GM19099 (cell line): ENCODE results near the gene KCNK13.

Source experiments
- POLR2A ChIP-seq: IDR thresholded peaks from 3 replicates; pipeline ENCODE4 v1.6.1; 2011; ENCODE audit warnings: low read depth; ENCODE audit not compliant: insufficient read length; ENCODE audit errors: extremely low read depth

The KCNK13 gene

DNA sequence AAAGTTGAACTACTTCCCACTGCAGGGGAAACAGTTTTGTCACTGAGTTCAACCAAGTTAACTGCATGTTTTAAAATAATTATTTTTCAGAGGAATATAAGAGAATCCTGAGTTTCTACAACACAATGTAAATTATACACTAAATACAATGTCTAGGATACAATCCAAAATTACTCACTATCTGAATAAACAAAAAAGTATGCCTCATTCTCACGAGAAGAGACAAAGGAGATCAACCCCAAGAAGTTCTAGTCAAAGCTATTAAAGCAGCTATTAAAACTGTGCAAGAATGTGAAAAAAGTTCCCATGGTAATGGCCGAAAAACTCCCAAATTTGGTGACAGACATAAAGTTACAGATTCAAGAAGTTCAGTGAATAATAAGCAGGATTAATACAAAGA, 8.8 kb upstream of the KCNK13 start:
- TF ChIP-seq POLR2A, result no peak

DNA sequence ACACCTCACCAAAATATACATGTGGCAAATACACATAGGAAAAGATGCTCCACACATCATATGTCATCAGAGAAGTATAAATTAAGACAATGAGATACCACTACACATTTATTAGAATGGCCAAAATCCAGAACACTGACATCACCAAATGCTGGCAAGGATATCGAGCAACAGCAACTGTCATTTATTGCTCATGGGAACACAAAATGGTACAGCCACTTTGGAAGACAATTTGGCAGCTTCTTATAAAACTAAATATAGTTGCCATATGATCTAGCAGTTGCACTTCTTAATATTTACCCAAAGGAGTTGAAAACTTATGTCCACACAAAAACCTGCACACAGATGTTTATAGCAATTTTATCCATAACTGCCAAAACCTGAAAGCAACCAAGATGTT, 7.0 kb upstream of the KCNK13 start:
- no peak for TF ChIP-seq POLR2A

DNA sequence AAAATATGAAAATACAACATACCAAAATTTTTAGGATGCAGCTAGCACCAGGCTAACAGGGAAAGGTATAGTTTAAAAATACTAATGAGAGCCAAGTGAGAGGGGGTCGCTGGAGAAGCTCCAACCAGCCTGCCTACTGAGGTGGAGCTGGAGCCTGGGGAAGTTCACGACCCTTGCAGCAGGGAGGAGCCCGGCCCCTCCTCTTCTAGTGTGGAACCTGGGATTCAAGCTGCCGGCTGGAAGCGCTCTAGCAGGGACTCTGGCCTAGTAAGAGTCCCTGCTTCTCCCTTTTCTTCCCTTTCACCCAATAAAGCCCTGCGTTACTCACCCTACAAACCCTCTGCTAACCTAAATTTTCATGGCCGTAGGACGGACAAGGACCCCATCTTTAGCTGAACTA, 5.0 kb upstream of the KCNK13 start:
- TF ChIP-seq POLR2A, result no peak

DNA sequence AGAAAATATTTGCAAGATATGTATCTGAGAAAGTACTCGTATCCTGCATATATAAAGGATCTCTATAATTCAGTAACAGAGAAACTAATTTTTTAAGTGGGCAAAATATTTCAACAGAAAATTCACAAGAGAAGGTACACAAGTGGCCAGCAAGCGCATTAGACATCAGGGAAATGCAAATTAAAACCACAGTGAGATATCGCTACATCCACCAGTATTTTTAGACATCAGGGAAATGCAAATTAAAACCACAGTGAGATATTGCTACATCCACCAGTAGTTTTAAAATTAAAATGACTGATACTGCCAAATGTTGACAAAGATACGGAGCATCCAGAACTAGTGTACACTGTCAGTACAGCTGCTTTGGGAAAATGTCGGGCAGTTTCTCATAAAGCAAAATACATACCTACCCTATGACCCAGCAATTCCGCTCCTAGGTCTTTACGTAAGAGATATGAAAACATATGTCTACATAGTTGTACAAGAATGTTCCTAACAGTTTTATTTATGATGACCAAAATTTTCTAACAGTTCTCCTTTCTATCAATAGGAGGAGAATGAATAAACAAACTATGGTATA, 2.8 kb upstream of the KCNK13 start:
- TF ChIP-seq POLR2A, result no peak

DNA sequence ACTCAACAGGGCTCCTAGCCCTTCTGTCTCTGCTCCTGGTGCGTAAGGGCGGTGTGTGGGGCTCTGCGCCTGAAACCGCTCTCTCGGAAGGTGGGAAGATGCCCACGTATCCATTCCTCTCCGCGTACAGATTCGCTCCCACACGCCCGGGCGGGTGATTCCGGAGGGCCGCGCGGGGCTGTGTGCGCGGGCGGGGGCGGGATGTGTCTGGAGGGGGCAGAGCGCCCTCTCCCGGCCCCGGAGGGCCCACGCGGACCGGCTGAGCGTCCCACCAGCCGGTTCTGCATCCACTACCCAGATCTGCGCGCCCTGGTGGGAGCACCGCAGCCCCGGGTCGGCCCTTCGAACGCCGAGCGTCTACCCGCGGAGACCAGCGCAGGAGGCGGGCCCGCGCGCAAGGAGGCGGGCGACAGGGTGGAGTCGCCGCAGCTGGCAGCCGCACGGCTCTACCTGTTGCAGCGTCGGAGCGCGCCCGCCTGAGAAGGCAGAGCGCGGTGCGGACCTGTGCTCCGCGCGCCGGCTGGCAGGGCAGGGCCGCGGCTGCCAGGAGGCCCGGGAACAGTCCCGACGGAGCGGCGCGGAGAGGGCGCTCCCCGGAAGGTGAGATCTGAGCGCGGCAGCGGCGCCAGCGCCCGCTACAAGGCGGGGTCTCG, 1.4 kb upstream of the KCNK13 start:
- no peak for TF ChIP-seq POLR2A

DNA sequence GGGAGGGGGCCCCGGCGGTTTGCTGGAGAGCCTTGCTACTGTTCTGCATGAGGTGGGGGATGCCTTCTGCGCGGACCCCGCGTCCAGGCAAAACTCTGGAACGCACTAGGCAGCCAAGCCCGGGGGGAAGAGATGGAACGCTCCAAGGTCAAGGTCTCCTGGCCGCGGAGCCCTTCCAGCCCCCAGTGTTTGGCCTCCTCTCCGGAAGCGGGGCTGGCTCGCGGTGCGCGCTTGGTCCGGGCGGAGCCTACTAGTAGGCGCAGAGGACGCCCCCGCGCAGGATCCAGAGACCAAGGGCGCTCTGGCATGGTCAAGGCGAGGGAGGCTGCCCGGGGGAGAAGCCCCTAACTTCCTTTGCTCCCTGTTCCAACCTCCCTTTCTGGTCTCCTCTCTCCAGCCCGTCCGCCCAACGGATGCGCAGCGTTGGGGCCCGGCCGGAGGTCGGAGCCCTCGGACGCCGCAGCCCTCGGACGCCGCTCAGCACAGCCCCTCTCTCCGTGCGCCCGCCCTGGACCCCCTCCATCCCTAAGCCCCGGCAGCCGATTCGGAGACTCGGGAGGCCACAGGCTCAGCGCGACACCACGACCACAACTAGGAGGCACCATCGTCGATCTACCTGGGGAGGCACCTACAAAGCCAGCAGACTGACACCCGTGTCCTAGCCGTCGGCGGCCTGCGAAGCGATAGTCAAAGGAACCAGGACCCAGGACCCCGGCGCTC, 669 bp upstream of the KCNK13 start:
- no peak for TF ChIP-seq POLR2A

DNA sequence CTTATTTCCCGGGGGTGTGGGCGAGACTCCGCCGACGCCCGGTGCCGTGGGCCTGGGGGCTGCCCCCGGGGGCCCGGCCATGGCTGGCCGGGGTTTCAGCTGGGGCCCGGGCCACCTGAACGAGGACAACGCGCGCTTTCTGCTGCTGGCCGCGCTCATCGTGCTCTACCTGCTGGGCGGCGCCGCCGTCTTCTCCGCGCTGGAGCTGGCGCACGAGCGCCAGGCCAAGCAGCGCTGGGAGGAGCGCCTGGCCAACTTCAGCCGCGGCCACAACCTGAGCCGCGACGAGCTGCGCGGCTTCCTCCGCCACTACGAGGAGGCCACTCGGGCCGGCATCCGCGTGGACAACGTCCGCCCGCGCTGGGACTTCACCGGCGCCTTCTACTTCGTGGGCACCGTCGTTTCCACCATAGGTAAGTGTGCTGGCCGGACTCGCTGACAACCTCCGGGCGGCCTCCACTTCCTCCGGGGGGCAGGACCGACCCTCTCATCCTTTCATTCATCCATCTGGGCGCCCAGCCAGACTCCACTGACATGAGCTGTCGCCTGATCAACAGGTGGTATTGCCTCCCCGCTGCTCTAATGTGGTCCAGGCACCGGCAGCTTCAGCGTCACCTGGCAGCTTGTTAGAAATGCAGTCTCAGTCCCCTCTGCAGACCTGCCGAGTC, 467 bp downstream of the KCNK13 start:
- no peak for TF ChIP-seq POLR2A

DNA sequence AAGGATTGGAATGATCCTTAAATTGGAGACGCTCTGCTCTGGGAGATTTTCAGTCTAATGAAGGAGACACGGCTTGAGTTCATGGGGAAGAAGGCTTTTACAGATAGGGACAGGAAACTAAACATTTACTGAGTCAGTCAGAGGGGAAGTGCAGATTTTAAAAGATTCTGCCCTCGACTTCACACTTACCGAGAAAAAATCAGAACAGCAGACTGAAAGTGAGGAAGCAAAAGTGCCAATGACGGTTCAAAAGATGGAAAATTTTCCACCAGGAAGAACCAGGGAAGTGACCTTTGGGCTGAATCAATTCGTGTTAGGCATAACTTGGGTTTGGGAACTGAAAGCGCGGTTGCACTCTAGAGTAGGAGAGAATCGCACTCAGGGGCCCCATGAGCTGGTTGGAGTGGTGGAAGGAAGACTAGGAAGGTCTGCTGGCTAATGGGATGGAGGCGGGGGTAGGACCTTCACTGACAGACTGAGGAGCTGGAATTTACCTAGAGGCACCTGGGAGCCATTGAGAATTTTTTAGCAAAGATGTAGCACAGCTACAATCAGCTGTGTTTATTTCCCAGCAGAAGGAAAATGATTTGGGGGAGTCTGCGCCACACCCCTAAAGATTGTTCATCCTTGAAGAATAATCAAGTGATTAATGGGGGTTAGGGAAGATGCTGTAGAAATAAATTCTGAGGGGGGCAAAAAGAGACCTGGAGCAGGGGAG, 1.2 kb downstream of the KCNK13 start:
- no peak for TF ChIP-seq POLR2A

DNA sequence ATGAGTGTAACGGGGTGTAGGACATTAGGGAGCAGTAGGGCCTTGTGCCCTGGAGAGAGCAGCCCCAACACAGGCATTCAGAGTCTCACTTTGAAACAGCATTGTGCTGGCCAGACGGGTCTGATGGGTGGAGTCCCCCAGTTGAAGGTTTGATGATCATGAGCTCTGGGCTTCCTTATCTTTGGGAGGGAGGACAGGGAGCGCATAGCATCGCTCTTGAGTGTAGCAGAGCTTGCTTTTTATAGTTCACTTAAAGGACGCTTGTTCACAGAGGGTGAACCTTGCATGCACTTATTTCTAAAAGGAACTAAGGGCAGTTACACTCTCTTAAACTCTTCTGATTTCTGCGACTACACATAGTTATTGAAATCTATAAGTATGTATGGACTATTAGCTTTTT, 10.6 kb downstream of the KCNK13 start:
- no peak for TF ChIP-seq POLR2A

DNA sequence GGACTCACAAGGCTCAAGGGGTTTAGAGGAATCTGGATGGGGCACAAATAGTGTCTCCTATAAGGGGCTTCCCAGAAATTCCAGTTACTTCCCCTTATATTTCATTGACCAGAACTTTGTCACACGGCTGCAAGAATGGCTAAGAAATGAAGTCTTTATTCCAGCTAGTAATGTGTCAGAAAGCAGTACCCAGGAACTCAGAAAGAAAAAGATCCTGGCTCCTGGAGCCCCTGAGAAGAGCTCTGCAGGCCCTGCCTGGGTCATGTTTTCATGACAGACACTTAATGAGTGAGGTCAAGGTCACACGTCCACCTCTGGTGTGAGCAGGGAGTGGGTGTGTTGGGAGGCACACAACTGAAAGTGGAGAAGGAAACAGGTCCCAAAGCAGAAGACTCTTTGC, 17.8 kb downstream of the KCNK13 start:
- TF ChIP-seq POLR2A, result no peak

DNA sequence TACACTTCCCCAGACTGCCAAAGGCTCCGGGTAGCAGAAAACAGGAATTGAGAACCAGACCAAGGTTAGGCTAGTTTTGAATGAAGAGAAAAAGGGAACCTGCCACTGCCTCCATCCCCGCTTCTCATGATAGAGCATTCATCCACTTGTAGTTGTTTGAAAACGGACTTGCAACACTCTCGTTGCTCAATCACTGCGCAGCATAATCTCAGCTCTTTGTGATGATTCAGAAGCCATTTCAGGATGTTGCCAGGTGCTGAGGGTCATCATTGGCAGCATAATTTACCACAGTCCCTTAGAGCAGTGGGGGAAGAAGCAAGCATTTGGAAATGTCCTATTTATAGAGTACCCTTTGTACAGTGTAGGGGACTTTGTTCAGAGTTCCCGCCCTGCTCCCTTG, 25.6 kb downstream of the KCNK13 start:
- TF ChIP-seq POLR2A, result no peak

DNA sequence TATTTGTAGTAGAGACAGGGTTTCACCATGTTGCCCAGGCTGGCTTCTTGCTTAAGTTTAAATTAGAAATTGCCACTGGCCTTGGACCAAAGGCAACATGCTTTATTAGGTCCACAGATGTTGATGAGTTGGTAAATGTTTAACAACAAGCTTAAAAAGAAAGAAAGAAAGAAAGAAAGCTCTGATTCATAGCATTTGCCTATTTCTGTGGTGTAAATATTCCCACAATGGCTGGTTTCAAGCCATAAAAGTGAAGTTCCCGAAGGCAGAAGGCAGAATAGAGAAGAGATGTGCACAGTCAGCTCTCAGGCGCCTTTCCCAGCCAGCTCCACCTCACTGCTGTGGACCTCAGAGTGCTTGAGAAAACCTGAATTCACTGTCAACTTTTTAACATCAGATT, 26.4 kb downstream of the KCNK13 start:
- TF ChIP-seq POLR2A, result no peak

DNA sequence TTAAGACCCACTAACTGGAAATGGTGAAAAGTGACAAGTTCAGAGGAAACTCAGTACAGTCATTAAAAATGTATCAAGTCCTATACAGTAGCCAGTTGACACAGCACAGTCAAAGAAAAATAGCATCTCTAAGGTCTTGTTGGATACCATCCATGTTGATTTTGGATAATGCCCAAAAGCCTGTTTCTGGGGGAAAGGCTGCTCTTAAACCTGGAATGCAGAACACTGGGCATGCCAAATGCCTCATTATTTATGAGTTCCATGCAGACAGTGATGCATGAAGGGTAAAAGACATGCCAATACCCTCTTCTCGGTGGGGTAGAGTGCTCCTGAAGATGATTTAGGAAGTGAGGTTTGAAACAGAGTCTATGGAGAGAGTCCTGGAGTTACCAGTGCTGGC, 29.6 kb downstream of the KCNK13 start:
- TF ChIP-seq POLR2A, result no peak

DNA sequence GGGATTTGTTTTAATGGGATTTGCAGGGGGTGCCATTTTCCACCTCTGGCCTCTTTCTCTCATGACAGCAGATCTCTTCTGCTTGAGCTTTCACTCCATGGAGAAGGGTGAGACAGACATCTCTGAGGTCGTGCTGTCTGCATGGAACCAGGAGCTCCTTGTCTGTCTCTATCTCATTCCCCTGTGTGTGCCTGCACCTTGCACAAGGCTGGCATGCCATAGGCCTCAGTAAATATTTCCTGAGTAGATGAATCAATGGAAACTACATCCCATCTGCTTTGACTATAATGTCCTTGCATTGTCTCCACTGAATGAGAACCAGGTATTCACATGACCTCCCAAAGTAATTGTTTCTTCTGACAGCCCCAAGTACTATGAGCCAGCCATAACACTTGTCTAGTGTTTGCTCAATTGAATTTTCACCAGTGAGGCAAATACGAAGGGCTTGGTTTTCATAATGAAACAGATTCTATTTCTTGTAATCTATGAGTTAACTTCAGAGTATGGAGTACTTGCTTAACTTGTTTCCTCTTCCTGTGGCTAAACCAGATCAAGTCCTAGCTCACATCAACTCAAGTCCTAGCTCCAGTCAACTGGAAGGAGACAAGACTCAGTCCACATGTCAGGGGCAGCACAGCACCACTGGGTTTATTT, 32.3 kb downstream of the KCNK13 start:
- TF ChIP-seq POLR2A, result no peak

DNA sequence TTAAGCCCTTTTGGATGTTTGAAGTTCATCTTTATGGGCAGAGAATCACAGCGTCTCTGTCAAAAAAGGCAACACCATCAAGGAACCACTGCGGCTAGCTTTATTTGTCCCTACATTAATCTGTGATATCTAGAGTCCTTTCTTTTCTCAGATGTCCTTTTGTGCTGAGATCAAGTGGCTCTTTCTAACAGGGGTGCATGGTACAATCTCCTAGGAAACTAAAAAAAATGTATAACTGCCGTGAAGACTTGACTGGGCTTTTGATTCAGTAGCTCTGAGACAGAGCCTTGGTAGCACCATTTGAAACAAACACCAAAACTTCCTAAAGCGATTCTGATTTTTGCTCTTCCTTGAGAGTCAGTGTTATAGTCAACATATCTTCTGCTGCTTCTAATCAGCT, 33.3 kb downstream of the KCNK13 start:
- no peak for TF ChIP-seq POLR2A

DNA sequence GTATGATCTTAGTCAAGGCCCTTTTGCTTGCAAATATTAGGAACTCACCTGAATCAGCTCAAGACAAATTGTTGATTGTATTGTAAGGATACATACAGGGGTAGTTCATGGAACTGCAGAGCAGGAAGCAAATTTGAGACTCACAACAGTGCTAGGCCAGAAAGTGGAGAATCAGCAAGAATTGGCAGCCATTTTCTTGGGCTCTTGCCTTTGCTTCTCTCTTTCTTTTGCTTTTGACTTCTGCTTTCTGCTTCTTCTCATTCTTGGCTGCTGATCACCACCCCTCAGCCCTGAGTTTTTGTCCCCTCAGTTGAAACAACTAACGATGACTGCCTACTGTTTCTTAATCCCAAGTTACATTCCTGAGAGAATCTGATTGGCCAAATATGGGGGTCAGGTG, 34.8 kb downstream of the KCNK13 start:
- no peak for TF ChIP-seq POLR2A

DNA sequence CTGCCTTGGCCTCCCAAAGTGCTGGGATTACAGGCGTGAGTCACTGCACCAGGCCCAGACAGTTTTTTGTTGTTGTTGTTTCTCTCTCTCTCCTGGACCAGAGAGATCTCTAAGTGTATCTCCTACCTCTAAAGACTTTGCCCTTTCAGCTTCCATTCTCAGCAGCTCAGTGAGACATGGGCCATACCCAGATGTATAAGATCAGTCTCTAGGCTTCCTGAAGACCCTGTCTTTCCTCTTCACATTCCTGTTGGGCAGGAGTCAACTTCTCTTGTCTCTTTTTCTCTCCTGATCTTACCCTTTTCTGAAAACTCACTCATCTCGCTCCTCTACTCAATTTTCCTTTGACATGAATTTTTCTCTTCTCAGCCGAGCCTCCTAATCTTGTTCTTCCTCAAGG, 42.0 kb downstream of the KCNK13 start:
- TF ChIP-seq POLR2A, result no peak
